ENCODE results near the gene PSG6.

DNA sequence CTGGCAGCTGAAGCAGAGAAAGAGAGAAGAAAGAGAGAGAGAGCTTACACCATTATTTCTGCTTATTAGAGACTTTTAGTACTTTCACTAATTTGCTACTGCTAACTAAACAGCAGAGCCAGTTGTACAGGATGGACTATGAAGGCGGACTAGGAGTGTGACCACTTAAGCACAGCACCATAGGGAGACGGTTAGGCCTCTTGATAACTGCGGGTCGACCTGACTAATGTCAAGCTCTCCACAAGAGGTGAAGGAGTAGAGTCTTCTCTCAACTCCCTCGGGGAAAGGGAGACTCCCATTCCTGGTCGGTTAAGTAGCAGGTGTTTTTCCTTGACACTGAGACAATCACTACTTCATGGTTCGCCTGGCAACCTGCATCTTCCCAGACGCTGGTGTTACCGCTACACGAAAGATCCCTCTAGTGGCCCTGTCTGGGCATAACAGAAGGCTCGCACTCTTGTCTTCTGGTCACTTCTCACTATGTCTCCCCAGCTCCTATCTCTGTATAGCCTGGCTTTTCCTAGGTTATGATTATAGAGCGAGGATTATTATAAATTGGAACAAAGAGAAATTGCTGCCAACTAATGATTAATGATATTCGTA is 24.6 kb upstream of the PSG6 start:
- TF ChIP-seq, protein P1, sequence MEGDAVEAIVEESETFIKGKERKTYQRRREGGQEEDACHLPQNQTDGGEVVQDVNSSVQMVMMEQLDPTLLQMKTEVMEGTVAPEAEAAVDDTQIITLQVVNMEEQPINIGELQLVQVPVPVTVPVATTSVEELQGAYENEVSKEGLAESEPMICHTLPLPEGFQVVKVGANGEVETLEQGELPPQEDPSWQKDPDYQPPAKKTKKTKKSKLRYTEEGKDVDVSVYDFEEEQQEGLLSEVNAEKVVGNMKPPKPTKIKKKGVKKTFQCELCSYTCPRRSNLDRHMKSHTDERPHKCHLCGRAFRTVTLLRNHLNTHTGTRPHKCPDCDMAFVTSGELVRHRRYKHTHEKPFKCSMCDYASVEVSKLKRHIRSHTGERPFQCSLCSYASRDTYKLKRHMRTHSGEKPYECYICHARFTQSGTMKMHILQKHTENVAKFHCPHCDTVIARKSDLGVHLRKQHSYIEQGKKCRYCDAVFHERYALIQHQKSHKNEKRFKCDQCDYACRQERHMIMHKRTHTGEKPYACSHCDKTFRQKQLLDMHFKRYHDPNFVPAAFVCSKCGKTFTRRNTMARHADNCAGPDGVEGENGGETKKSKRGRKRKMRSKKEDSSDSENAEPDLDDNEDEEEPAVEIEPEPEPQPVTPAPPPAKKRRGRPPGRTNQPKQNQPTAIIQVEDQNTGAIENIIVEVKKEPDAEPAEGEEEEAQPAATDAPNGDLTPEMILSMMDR (conservative IDR thresholded peaks at IDR 0.05; ENCODE audit: low read depth, low read length) = peak; percentile 52
- TF ChIP-seq EZH2 (IDR thresholded peaks at IDR 0.05; ENCODE audit: borderline replicate concordance, low read depth, low read length, poor library complexity, severe bottlenecking) = no peak

All from A673 (cell line).